Peyer's patch (tissue), 4 donors: ENCODE results near the gene LUZP4.

Experiments
- POLR2A ChIP-seq, 2 donors: fragments of 450-650 bp; IDR thresholded peaks; one replicate each; pipeline ENCODE4 v1.5.1; 2017; ENCODE audit warnings: antibody characterized with exemption in 2 of 2, mild to moderate bottlenecking in 2 of 2, moderate library complexity in 2 of 2
- TF ChIP-seq, protein P1 (sequence below), 6 experiments: fragments of 450-650 bp in 4 of 6; fragments of 200-600 bp in 2 of 6; sonication (generic) in 1 of 6; IDR thresholded peaks; one replicate each; pipeline ENCODE4 v1.5.1; 2017 to 2019; ENCODE audit warnings: antibody characterized with exemption in 6 of 6, mild to moderate bottlenecking in 3 of 6, moderate library complexity in 1 of 6

DNA sequence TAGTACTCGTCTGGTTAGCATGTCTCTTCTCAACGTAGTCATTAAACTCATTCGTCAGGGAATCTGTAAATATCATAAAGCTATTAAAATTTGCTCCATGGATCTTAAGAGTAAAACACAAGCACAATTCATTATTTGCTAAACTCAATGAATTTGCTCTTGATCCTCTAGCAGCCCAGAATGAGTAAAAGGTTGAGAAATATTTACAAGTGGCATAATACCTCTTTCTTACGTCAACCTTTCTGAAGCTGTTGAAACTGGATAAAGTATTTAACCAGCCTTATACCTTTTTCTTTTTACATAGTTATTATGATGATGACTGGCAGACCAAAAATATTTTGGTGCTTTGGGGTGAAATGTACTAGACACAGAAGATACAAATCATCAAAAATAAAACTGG is 66.9 kb downstream of the LUZP4 start:
- TF ChIP-seq, protein P1, sequence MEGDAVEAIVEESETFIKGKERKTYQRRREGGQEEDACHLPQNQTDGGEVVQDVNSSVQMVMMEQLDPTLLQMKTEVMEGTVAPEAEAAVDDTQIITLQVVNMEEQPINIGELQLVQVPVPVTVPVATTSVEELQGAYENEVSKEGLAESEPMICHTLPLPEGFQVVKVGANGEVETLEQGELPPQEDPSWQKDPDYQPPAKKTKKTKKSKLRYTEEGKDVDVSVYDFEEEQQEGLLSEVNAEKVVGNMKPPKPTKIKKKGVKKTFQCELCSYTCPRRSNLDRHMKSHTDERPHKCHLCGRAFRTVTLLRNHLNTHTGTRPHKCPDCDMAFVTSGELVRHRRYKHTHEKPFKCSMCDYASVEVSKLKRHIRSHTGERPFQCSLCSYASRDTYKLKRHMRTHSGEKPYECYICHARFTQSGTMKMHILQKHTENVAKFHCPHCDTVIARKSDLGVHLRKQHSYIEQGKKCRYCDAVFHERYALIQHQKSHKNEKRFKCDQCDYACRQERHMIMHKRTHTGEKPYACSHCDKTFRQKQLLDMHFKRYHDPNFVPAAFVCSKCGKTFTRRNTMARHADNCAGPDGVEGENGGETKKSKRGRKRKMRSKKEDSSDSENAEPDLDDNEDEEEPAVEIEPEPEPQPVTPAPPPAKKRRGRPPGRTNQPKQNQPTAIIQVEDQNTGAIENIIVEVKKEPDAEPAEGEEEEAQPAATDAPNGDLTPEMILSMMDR (IDR thresholded peaks at IDR 0.05): no peak
- TF ChIP-seq POLR2A (IDR thresholded peaks at IDR 0.05): no peak
